Neural cell (in vitro differentiated cells): ENCODE results near the gene MT1M. TPM values are rescaled to one million over a fixed set of nuclear protein-coding genes. Genes with fewer than 3 reads are reported as not detected.

Experiments used
- H2AFZ ChIP-seq: fragments of 200-600, 300-800 bp; sonication (generic), shearing (Covaris generic); 2 replicates; pipeline ENCODE4 v1.6.0; 2014; ENCODE audit warnings: low read depth, mild to moderate bottlenecking, antibody characterized with exemption, low read length, moderate library complexity
- H3F3A ChIP-seq: fragments of 200-600 bp; shearing (Covaris generic); 2 replicates; pipeline ENCODE4 v1.6.1; 2016; ENCODE audit warnings: mild to moderate bottlenecking, moderate library complexity, mixed read lengths, antibody characterized with exemption, low read length; ENCODE audit not compliant: insufficient read depth, poor library complexity, severe bottlenecking
- H3K27ac ChIP-seq: fragments of 200-600, 300-800 bp; sonication (generic), shearing (Covaris generic); 2 replicates; pipeline ENCODE4 v1.5.1; 2014; ENCODE audit warnings: mild to moderate bottlenecking, low read length, moderate library complexity
- H3K27me3 ChIP-seq: fragments of 300-800, 200-600 bp; sonication (generic), shearing (Covaris generic); 2 replicates; pipeline ENCODE4 v1.6.0; 2014; ENCODE audit warnings: mild to moderate bottlenecking, low read depth, low read length, moderate library complexity; ENCODE audit not compliant: insufficient read depth
- H3K36me3 ChIP-seq: fragments of 300-800, 200-600 bp; sonication (generic), shearing (Covaris generic); 2 replicates; pipeline ENCODE4 v1.5.1; 2014; ENCODE audit warnings: mild to moderate bottlenecking, antibody characterized with exemption, low read length, moderate library complexity; ENCODE audit not compliant: insufficient read depth
- H3K4me2 ChIP-seq: fragments of 300-800, 200-600 bp; sonication (generic), shearing (Covaris generic); 2 replicates; pipeline ENCODE4 v1.6.0; 2014; ENCODE audit warnings: mild to moderate bottlenecking, low read length
- H3K4me3 ChIP-seq: fragments of 300-800, 200-600 bp; sonication (generic), shearing (Covaris generic); 2 replicates; pipeline ENCODE4 v1.5.1; 2014; ENCODE audit warnings: mild to moderate bottlenecking, low read length, moderate library complexity
- H3K79me2 ChIP-seq: fragments of 200-600 bp; shearing (Covaris generic); replicated peaks from 2 replicates; pipeline ENCODE4 v1.6.0; 2014; ENCODE audit warnings: mild to moderate bottlenecking, low read length, moderate library complexity; ENCODE audit not compliant: insufficient read depth
- H3K9ac ChIP-seq: fragments of 300-800, 200-600 bp; sonication (generic), shearing (Covaris generic); 2 replicates; pipeline ENCODE4 v1.6.1; 2016; ENCODE audit warnings: mild to moderate bottlenecking, low read length, mixed read lengths
- H3K9me2 ChIP-seq: fragments of 200-600 bp; shearing (Covaris generic); 2 replicates; pipeline ENCODE4 v1.6.1; 2016; ENCODE audit warnings: mild to moderate bottlenecking, low read length, mixed read lengths; ENCODE audit not compliant: insufficient read depth
- H3K9me3 ChIP-seq: fragments of 200-600, 300-800 bp; sonication (generic), shearing (Covaris generic); 2 replicates; pipeline ENCODE4 v1.6.1; 2016; ENCODE audit warnings: mild to moderate bottlenecking, mixed run types, low read length, moderate library complexity, mixed read lengths
- H4K20me1 ChIP-seq: fragments of 200-600 bp; shearing (Covaris generic); 2 replicates; pipeline ENCODE4 v1.6.1; 2016; ENCODE audit warnings: mild to moderate bottlenecking, mixed run types; ENCODE audit not compliant: insufficient read depth
- CTCF ChIP-seq: fragments of 450-650 bp; IDR thresholded peaks from 2 replicates; pipeline ENCODE4 v1.5.1; 2014; ENCODE audit warnings: antibody characterized with exemption, mild to moderate bottlenecking, moderate library complexity; ENCODE audit not compliant: poor library complexity, severe bottlenecking
- EP300 ChIP-seq: fragments of 450-650 bp; conservative IDR thresholded peaks from 2 replicates; pipeline ENCODE4 v1.6.1; 2014; ENCODE audit warnings: antibody characterized with exemption, mild to moderate bottlenecking, moderate library complexity; ENCODE audit not compliant: poor library complexity, severe bottlenecking
- EZH2 ChIP-seq: fragments of 200-600, 300-800 bp; shearing (Covaris generic), sonication (generic); IDR thresholded peaks from 2 replicates; pipeline ENCODE4 v1.6.1; 2014; ENCODE audit warnings: antibody characterized with exemption, low read length, borderline replicate concordance, mild to moderate bottlenecking; ENCODE audit not compliant: insufficient read depth, poor library complexity, severe bottlenecking
- MXI1 ChIP-seq: fragments of 450-650 bp; conservative IDR thresholded peaks from 2 replicates; pipeline ENCODE4 v1.6.1; 2014; ENCODE audit warnings: antibody characterized with exemption, mild to moderate bottlenecking; ENCODE audit not compliant: poor library complexity, severe bottlenecking
- POLR2AphosphoS5 ChIP-seq: IDR thresholded peaks from 2 replicates; pipeline ENCODE4 v1.6.1; 2012
- RAD21 ChIP-seq: fragments of 450-650 bp; conservative IDR thresholded peaks from 2 replicates; pipeline ENCODE4 v1.6.1; 2014; ENCODE audit warnings: antibody characterized with exemption, mild to moderate bottlenecking, moderate library complexity
- REST ChIP-seq: IDR thresholded peaks from 2 replicates; pipeline ENCODE4 v1.6.1; 2012; ENCODE audit warnings: borderline replicate concordance
- SMC3 ChIP-seq: fragments of 450-650 bp; conservative IDR thresholded peaks from 2 replicates; pipeline ENCODE4 v1.6.1; 2014; ENCODE audit warnings: antibody characterized with exemption, mild to moderate bottlenecking, moderate library complexity; ENCODE audit not compliant: poor library complexity
- TAF1 ChIP-seq: IDR thresholded peaks from 2 replicates; pipeline ENCODE4 v1.6.1; 2012; ENCODE audit warnings: low read depth
- polyA plus RNA-seq: library from polyadenylated mRNA; depleted of rRNA; stranded (reverse); fragments of >200 nt; gene quantifications from 2 replicates; pipeline ENCODE4 v1.2.3, GENCODE V29; 2014

MT1M gene
- polyA plus RNA-seq, 1 donor from 2014 or later, result not detected

GRCh38 chr16:56601325-56601724 is 31.1 kb upstream of the MT1M start:
- H3F3A ChIP-seq, result no peaks in the 10 kb centered on the region
- H3K27me3 ChIP-seq, result peaks cover 3% of the 10 kb centered on the region
- H2AFZ ChIP-seq, result no peak overlapping the region
- no peak overlapping the region for H3K9ac ChIP-seq
- H3K36me3 ChIP-seq, result no peaks in the 10 kb centered on the region
- H3K4me2 ChIP-seq, result no peak overlapping the region
- TF ChIP-seq REST (no peak), MXI1 (no peak), SMC3 (no peak), CTCF (no peak), EP300 (no peak), EZH2 (no peak), RAD21 (no peak), POLR2AphosphoS5 (no peak), TAF1 (no peak)
- no peaks in the 10 kb centered on the region for H4K20me1 ChIP-seq
- no peaks in the 10 kb centered on the region for H3K9me3 ChIP-seq
- no peak overlapping the region for H3K27ac ChIP-seq
- no peaks in the 10 kb centered on the region for H3K79me2 ChIP-seq
- H3K9me2 ChIP-seq, result no peaks in the 10 kb centered on the region
- no peak overlapping the region for H3K4me3 ChIP-seq

- Histone ChIP-seq H3K27me3 (peaks cover 20% of the 10 kb centered on the region), H3F3A (no peaks in the 10 kb centered on the region), H3K4me3 (no peak overlapping the region), H3K27ac (no peak overlapping the region), H3K9me3 (no peaks in the 10 kb centered on the region), H3K9me2 (no peaks in the 10 kb centered on the region), H4K20me1 (no peaks in the 10 kb centered on the region), H2AFZ (no peak overlapping the region), H3K9ac (no peak overlapping the region), H3K79me2 (no peaks in the 10 kb centered on the region), H3K4me2 (no peak overlapping the region), H3K36me3 (no peaks in the 10 kb centered on the region)
- TF ChIP-seq CTCF (peak; percentile 28), SMC3 (no peak), EP300 (no peak), RAD21 (peak; percentile 24)
Observed at GRCh38 chr16:56603589-56603988, 28.9 kb upstream of the MT1M start.
